ENCODE measurements around the gene TGM1. TPM values are rescaled to one million over a fixed set of nuclear protein-coding genes. Genes with fewer than 3 reads are reported as not detected.

TGM1 gene
- total and polyA plus RNA-seq, 10 of the 15 experiments (the other 5 are each of a cell fraction or from before 2014, with no cell fraction given), result 0.05 to 5.9 (median 1.8) TPM

DNA sequence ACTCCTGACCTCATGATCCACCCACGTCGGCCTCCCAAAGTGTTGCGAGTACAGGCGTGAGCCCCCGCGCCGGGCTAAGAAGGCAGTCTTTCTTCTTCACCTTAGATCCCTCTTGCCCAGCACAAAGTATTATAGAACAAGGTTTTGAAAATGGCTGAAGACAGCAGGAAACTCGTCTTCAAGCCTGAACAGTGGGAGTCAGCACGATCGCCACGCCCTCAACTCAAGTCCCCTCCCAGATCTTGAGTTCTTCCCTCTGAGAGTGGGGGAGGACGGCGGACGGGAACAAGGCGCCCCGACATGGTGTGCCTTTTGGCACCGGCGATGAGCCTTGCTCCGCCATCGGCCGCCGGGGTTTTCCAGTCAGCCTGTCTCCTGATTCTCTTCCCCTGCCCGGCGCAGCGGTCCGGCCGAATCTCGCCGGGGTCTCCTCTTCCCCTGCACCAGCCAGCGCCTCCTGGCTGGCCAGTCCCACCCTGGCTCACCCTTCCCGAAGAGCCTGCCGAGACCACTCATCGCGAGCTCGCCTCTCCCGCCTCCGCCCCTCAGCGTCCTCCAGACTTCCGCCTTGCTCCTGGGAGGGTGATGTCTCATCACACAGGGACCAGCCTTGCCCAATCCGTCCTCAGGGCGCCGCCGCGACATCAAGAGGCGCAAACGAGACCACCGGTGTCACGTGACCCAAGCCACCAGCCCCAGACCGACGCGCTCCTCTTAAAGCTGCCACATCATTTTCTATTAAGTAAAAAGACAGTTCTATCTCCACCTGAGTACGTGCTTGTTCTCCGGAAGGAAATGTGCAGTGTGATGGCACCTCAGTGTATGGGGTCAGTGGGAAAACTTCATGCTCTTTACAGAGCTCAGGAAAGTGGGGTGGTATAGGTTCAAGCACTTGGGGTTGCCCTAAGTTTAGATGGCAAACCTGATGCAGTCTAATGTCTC is 49.8 kb downstream of the TGM1 start, which contains the start of gene CHMP4A (continued):
- TF ChIP-seq ATF3 (IDR thresholded peaks at IDR 0.05; ENCODE audit: borderline replicate concordance, extremely low read depth, low read depth, low read length), result peak; percentile 94
- TF ChIP-seq, protein P1, sequence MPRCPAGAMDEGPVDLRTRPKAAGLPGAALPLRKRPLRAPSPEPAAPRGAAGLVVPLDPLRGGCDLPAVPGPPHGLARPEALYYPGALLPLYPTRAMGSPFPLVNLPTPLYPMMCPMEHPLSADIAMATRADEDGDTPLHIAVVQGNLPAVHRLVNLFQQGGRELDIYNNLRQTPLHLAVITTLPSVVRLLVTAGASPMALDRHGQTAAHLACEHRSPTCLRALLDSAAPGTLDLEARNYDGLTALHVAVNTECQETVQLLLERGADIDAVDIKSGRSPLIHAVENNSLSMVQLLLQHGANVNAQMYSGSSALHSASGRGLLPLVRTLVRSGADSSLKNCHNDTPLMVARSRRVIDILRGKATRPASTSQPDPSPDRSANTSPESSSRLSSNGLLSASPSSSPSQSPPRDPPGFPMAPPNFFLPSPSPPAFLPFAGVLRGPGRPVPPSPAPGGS (IDR thresholded peaks at IDR 0.05; ENCODE audit: borderline replicate concordance, insufficient read depth, low read depth, low read length, poor library complexity, severe bottlenecking), result no peak
- peak in 1 of 2 experiments; percentile 66; a peak in 1 of 3 replicates for TF ChIP-seq EGR1 (IDR thresholded peaks at IDR 0.05; ENCODE audit: borderline replicate concordance in 1 of 2, low read depth in 2 of 2, low read length in 2 of 2)
- 0 out of 2 replicates have a peak, but pooled peaks have one; percentile 24 for TF ChIP-seq JUND (IDR thresholded peaks at IDR 0.05; ENCODE audit: low read depth, low read length)
- peak; percentile 55 for TF ChIP-seq BRCA1 (IDR thresholded peaks at IDR 0.05; ENCODE audit: low read depth, low read length)
- TF ChIP-seq YY1 (IDR thresholded peaks at IDR 0.05; ENCODE audit: low read depth, low read length), result peak; percentile 79
- peak; percentile 76; the same call in 2 of the 3 replicates for TF ChIP-seq POU2F2 (IDR thresholded peaks at IDR 0.05; ENCODE audit: borderline replicate concordance, low read depth, low read length)
- 0 out of 2 replicates have a peak, but pooled peaks have one; percentile 32 for TF ChIP-seq IRF4 (IDR thresholded peaks at IDR 0.05; ENCODE audit: low read depth, low read length)
- TF ChIP-seq EED (IDR thresholded peaks at IDR 0.05; ENCODE audit: low read depth), result no peak; the same call in 1 of the 2 replicates
- peak; percentile 99 for TF ChIP-seq POLR2A (IDR thresholded peaks at IDR 0.05; ENCODE audit: low read depth, low read length)
- TF ChIP-seq SKIL (IDR thresholded peaks at IDR 0.05; ENCODE audit: low read depth, poor library complexity, severe bottlenecking), result peak; percentile 35
- peak; percentile 80 for TF ChIP-seq RELA (IDR thresholded peaks at IDR 0.05; ENCODE audit: borderline replicate concordance, partially characterized antibody)
- no peak for TF ChIP-seq YBX1 (IDR thresholded peaks at IDR 0.05)
- peak; percentile 65; the same call in 1 of the 2 replicates for TF ChIP-seq IRF3 (IDR thresholded peaks at IDR 0.05)
- TF ChIP-seq E2F4 (IDR thresholded peaks at IDR 0.05; ENCODE audit: low read depth, low read length), result no peak
- TF ChIP-seq WRNIP1 (IDR thresholded peaks at IDR 0.05; ENCODE audit: borderline replicate concordance, low read depth, low read length), result no peak
- no peak for TF ChIP-seq ZZZ3 (IDR thresholded peaks at IDR 0.05; ENCODE audit: control insufficient read depth, insufficient read length, low read depth)
- TF ChIP-seq SIN3A (IDR thresholded peaks at IDR 0.05; ENCODE audit: low read depth, low read length), result peak; percentile 79; the same call in 1 of the 2 replicates
